Panc1 (cell line): ENCODE data around the gene CDK8.

Source experiments
- CTCF ChIP-seq: fragments of 450-650 bp; IDR thresholded peaks from 2 replicates; pipeline ENCODE4 v1.5.1; 2017; ENCODE audit warnings: mild to moderate bottlenecking
- TF ChIP-seq, protein P1 (sequence below), 2 experiments: IDR thresholded peaks; 2 replicates each; pipeline ENCODE4 v1.6.1; 2011 to 2012; ENCODE audit warnings: low read depth in 2 of 2, control low read depth in 1 of 2, low read length in 1 of 2, mild to moderate bottlenecking in 1 of 2, moderate library complexity in 1 of 2; ENCODE audit not compliant: insufficient read depth in 1 of 2

GRCh38 chr13:26370553-26370952 is 116.6 kb downstream of the CDK8 start:
- no peak for TF ChIP-seq CTCF
- TF ChIP-seq, protein P1, sequence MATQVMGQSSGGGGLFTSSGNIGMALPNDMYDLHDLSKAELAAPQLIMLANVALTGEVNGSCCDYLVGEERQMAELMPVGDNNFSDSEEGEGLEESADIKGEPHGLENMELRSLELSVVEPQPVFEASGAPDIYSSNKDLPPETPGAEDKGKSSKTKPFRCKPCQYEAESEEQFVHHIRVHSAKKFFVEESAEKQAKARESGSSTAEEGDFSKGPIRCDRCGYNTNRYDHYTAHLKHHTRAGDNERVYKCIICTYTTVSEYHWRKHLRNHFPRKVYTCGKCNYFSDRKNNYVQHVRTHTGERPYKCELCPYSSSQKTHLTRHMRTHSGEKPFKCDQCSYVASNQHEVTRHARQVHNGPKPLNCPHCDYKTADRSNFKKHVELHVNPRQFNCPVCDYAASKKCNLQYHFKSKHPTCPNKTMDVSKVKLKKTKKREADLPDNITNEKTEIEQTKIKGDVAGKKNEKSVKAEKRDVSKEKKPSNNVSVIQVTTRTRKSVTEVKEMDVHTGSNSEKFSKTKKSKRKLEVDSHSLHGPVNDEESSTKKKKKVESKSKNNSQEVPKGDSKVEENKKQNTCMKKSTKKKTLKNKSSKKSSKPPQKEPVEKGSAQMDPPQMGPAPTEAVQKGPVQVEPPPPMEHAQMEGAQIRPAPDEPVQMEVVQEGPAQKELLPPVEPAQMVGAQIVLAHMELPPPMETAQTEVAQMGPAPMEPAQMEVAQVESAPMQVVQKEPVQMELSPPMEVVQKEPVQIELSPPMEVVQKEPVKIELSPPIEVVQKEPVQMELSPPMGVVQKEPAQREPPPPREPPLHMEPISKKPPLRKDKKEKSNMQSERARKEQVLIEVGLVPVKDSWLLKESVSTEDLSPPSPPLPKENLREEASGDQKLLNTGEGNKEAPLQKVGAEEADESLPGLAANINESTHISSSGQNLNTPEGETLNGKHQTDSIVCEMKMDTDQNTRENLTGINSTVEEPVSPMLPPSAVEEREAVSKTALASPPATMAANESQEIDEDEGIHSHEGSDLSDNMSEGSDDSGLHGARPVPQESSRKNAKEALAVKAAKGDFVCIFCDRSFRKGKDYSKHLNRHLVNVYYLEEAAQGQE (IDR thresholded peaks at IDR 0.05; ENCODE audit: insufficient read depth in 1 of 2, low read depth in 2 of 2, low read length in 1 of 2), result no peak
